HL-60 (cell line): ENCODE measurements around the gene ALPL.

Experiments used
- GABPA ChIP-seq: IDR thresholded peaks from 2 replicates; pipeline ENCODE4 v1.6.1; 2012; ENCODE audit warnings: low read depth
- REST ChIP-seq: IDR thresholded peaks from 2 replicates; pipeline ENCODE4 v1.6.1; 2012; ENCODE audit warnings: low read depth; ENCODE audit not compliant: insufficient replicate concordance
- TF ChIP-seq, protein P1 (sequence below): IDR thresholded peaks from one replicate; pipeline ENCODE4 v1.5.1; 2011; ENCODE audit warnings: low read length, control low read depth, inconsistent platforms; ENCODE audit not compliant: insufficient read depth

DNA sequence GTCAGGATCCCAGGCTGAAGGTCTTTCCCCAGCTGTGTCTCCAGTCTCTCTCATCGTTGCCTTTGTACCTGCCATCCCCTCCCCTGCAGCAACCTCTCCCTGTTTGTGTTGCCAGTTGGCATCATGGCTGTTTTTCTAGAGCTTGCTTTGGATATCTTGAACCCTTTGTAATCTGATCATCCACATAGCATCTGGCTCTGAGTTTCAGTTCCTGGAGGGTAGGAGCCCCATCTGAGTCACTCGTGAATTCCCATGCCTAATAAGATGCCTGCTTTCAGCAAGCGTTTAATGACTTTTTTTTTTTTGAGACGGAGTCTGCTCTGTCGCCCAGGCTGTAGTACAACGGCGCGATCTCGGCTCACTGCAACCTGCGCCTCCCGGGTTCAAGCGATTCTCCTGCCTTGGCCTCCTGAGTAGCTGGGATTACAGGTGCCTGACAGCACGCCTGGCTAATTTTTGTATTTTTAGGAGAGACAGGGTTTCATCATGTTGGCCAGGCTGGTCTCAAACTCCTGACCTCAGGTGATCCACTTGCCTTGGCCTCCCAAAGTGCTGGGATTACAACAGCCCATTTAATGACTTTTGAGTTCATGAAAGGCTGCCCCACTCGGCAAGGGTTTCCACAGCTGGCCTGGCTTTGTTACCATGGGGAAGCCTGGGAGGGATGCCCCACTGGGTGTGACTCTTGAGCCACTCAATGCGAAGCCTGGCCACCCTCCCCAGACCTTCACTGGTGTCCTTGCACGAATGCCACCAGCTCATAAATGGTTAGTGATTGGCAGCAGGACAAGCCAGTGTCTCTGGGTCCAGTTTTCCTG, 11.9 kb downstream of the ALPL start:
- TF ChIP-seq, protein P1, sequence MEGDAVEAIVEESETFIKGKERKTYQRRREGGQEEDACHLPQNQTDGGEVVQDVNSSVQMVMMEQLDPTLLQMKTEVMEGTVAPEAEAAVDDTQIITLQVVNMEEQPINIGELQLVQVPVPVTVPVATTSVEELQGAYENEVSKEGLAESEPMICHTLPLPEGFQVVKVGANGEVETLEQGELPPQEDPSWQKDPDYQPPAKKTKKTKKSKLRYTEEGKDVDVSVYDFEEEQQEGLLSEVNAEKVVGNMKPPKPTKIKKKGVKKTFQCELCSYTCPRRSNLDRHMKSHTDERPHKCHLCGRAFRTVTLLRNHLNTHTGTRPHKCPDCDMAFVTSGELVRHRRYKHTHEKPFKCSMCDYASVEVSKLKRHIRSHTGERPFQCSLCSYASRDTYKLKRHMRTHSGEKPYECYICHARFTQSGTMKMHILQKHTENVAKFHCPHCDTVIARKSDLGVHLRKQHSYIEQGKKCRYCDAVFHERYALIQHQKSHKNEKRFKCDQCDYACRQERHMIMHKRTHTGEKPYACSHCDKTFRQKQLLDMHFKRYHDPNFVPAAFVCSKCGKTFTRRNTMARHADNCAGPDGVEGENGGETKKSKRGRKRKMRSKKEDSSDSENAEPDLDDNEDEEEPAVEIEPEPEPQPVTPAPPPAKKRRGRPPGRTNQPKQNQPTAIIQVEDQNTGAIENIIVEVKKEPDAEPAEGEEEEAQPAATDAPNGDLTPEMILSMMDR, result no peak
- TF ChIP-seq GABPA (no peak), REST (no peak)
